H9 (cell line): Measurements from ENCODE around the gene SNX11. TPM values are rescaled to one million over a fixed set of nuclear protein-coding genes. Genes with fewer than 3 reads are reported as not detected.

ENCODE experiments used
- DNase-seq: peaks from one replicate; pipeline ENCODE4 v3.0.0-alpha.2; 2017
- H2AFZ ChIP-seq: one replicate; pipeline ENCODE4 v1.6.1; 2013; ENCODE audit warnings: mild to moderate bottlenecking, low read length, control low read depth, moderate library complexity
- H2AK5ac ChIP-seq: 2 replicates; pipeline ENCODE4 v1.6.1; 2013; ENCODE audit warnings: low read length, control low read depth, mixed read lengths; ENCODE audit not compliant: insufficient read length
- H2BK120ac ChIP-seq: one replicate; pipeline ENCODE4 v1.6.1; 2013; ENCODE audit warnings: low read depth, mild to moderate bottlenecking, low read length, control low read depth, inconsistent platforms; ENCODE audit not compliant: poor library complexity, severe bottlenecking
- H2BK12ac ChIP-seq: 2 replicates; pipeline ENCODE4 v1.6.1; 2013; ENCODE audit warnings: low read length, control low read depth, mixed read lengths, low read depth; ENCODE audit not compliant: insufficient read length
- H2BK15ac ChIP-seq: 2 replicates; pipeline ENCODE4 v1.6.1; 2013; ENCODE audit warnings: low read depth, low read length, control low read depth
- H2BK20ac ChIP-seq: one replicate; pipeline ENCODE4 v1.6.1; 2013; ENCODE audit warnings: low read depth, mild to moderate bottlenecking, low read length, control low read depth, inconsistent platforms; ENCODE audit not compliant: poor library complexity, severe bottlenecking
- H2BK5ac ChIP-seq: 2 replicates; pipeline ENCODE4 v1.6.1; 2013; ENCODE audit warnings: low read length, control low read depth, mixed read lengths; ENCODE audit not compliant: insufficient read length
- H3K14ac ChIP-seq: 2 replicates; pipeline ENCODE4 v1.6.1; 2013; ENCODE audit warnings: low read length, control low read depth; ENCODE audit not compliant: insufficient read depth
- H3K18ac ChIP-seq: 2 replicates; pipeline ENCODE4 v1.6.1; 2013; ENCODE audit warnings: low read depth, mild to moderate bottlenecking, mixed read lengths, low read length, control low read depth; ENCODE audit not compliant: insufficient read length
- H3K23ac ChIP-seq: 2 replicates; pipeline ENCODE4 v1.6.1; 2013; ENCODE audit warnings: low read length, control low read depth, mixed read lengths, low read depth; ENCODE audit not compliant: insufficient read length
- H3K23me2 ChIP-seq: 2 replicates; pipeline ENCODE4 v1.6.1; 2013; ENCODE audit warnings: low read depth, mild to moderate bottlenecking, mixed read lengths, low read length, control low read depth; ENCODE audit not compliant: insufficient read length, poor library complexity, severe bottlenecking
- H3K27ac ChIP-seq: 2 replicates; pipeline ENCODE4 v1.5.1; 2013; ENCODE audit warnings: low read length, control low read depth, mixed read lengths, low read depth; ENCODE audit not compliant: insufficient read length
- H3K27me3 ChIP-seq: 2 replicates; pipeline ENCODE4 v1.6.1; 2013; ENCODE audit warnings: low read length, control low read depth, inconsistent platforms; ENCODE audit not compliant: insufficient read depth
- H3K4ac ChIP-seq: 2 replicates; pipeline ENCODE4 v1.6.1; 2013; ENCODE audit warnings: low read depth, mild to moderate bottlenecking, control low read depth, inconsistent platforms, low read length, moderate library complexity
- H3K4me1 ChIP-seq: 2 replicates; pipeline ENCODE4 v1.6.1; 2013; ENCODE audit warnings: low read length, control low read depth, inconsistent platforms; ENCODE audit not compliant: insufficient read depth
- H3K4me2 ChIP-seq: 2 replicates; pipeline ENCODE4 v1.6.1; 2013; ENCODE audit warnings: low read length, control low read depth, mixed read lengths; ENCODE audit not compliant: insufficient read length, insufficient read depth
- H3K56ac ChIP-seq: 2 replicates; pipeline ENCODE4 v1.6.1; 2013; ENCODE audit warnings: low read depth, mild to moderate bottlenecking, mixed read lengths, low read length, control low read depth; ENCODE audit not compliant: insufficient read length
- H3K79me1 ChIP-seq: 2 replicates; pipeline ENCODE4 v1.6.1; 2013; ENCODE audit warnings: low read depth, mild to moderate bottlenecking, moderate library complexity, low read length, control low read depth, inconsistent platforms; ENCODE audit not compliant: insufficient read depth, poor library complexity, severe bottlenecking
- H3K79me2 ChIP-seq: 2 replicates; pipeline ENCODE4 v1.6.1; 2013; ENCODE audit warnings: low read length, control low read depth, inconsistent platforms; ENCODE audit not compliant: insufficient read depth
- H3K9ac ChIP-seq: 2 replicates; pipeline ENCODE4 v1.6.1; 2013; ENCODE audit warnings: low read length, control low read depth, mixed read lengths; ENCODE audit not compliant: insufficient read length; ENCODE audit errors: extremely low read depth
- H3K9me3 ChIP-seq: one replicate; pipeline ENCODE4 v1.6.1; 2013; ENCODE audit warnings: low read depth, low read length, inconsistent platforms; ENCODE audit not compliant: control insufficient read depth
- H3T11ph ChIP-seq: one replicate; pipeline ENCODE4 v1.6.1; 2013; ENCODE audit warnings: mild to moderate bottlenecking, low read length, control low read depth, inconsistent platforms
- H4K20me1 ChIP-seq: one replicate; pipeline ENCODE4 v1.6.1; 2013; ENCODE audit not compliant: control insufficient read depth, insufficient read length, insufficient read depth
- H4K5ac ChIP-seq: 2 replicates; pipeline ENCODE4 v1.6.1; 2013; ENCODE audit warnings: low read depth, mild to moderate bottlenecking, mixed read lengths, low read length, control low read depth; ENCODE audit not compliant: insufficient read length
- H4K8ac ChIP-seq: replicated peaks from 2 replicates; pipeline ENCODE4 v1.6.1; 2013; ENCODE audit warnings: low read length, control low read depth, mixed read lengths, low read depth; ENCODE audit not compliant: insufficient read length
- H4K91ac ChIP-seq: 2 replicates; pipeline ENCODE4 v1.6.1; 2013; ENCODE audit warnings: low read depth, mild to moderate bottlenecking, moderate library complexity, mixed read lengths, low read length, control low read depth; ENCODE audit not compliant: insufficient read length
- H3K27ac Mint-ChIP-seq, 3 experiments: 2 replicates in 2 of 3; 3 replicates in 1 of 3; pipeline ENCODE4 v1.8.0; 2020 to 2021; ENCODE audit warnings: mixed read lengths in 3 of 3, mild to moderate bottlenecking in 1 of 3, moderate library complexity in 1 of 3
- H3K27me3 Mint-ChIP-seq: 2 replicates; pipeline ENCODE4 v1.8.0; 2021; ENCODE audit warnings: low read depth, mild to moderate bottlenecking, moderate library complexity, mixed read lengths
- H3K36me3 Mint-ChIP-seq, 3 experiments: 2 replicates in 2 of 3; 3 replicates in 1 of 3; pipeline ENCODE4 v1.8.0; 2020 to 2021; ENCODE audit warnings: low read depth in 3 of 3, mixed read lengths in 3 of 3; ENCODE audit not compliant: insufficient read depth in 1 of 3
- H3K4me1 Mint-ChIP-seq, 2 experiments: 2 replicates each; pipeline ENCODE4 v1.8.0; 2020; ENCODE audit warnings: mixed read lengths in 2 of 2
- H3K4me3 Mint-ChIP-seq, 2 experiments: 2 replicates in 1 of 2; 3 replicates in 1 of 2; pipeline ENCODE4 v1.8.0; 2020 to 2021; ENCODE audit warnings: mild to moderate bottlenecking in 2 of 2, mixed read lengths in 2 of 2, moderate library complexity in 1 of 2
- H3K9me3 Mint-ChIP-seq, 2 experiments: 2 replicates in 1 of 2; 3 replicates in 1 of 2; pipeline ENCODE4 v1.8.0; 2020; ENCODE audit warnings: mild to moderate bottlenecking in 2 of 2, mixed read lengths in 2 of 2, moderate library complexity in 1 of 2
- CTCF ChIP-seq: fragments of 200-600 bp; sonication (generic); conservative IDR thresholded peaks from 3 replicates; pipeline ENCODE4 v1.8.0; 2021; ENCODE audit warnings: antibody characterized with exemption, mild to moderate bottlenecking
- WGBS: extraction: QIAGEN DNeasy Blood & Tissue Kit; methylation state at CpG from one replicate; pipeline ENCODE4 v1.1.7; 2013; ENCODE audit warnings: missing lambda C conversion rate, low lambda C conversion rate, mixed read lengths; ENCODE audit not compliant: insufficient read length; ENCODE audit errors: extremely low coverage; 5-methylcytosine and 5-hydroxymethylcytosine counted together
- total RNA-seq: library from RNA; stranded (reverse); gene quantifications from 2 replicates; pipeline ENCODE4 v1.2.1, GENCODE V29; 2021

Gene SNX11
- total RNA-seq, 1 experiment from 2014 or later = 20.0 TPM

DNA sequence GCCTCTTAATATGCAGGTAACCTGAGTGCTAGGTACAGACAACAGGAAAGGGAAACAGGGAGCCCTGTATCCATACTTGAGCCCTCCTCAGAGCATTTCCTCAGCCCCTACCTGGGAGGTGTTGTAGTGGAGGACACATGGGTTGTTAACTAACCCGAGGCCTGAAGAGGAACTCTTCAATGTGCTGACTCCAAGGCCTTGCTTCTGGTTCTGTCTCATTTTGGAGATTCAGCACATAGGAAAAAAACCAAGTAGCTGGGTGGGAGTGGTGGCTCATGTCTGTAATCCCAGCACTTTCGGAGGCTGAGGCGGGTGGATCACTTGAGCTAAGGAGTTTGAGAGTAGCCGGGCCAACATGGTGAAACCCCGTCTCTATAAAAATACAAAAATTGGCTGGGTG, 24.8 kb downstream of the SNX11 start:
- Mint-ChIP-seq H3K9me3 (no peaks in the 10 kb centered on the region; a peak in 1 of 5 replicates), H3K36me3 (no peaks in the 10 kb centered on the region), H3K27me3 (peaks cover 2% of the 10 kb centered on the region), H3K4me3 (no peak overlapping the region), H3K4me1 (peaks cover 9 to 16% of the 10 kb centered on the region in 2 experiments), H3K27ac (no peak overlapping the region)
- H4K5ac ChIP-seq = no peak overlapping the region
- no peak overlapping the region for H2AK5ac ChIP-seq
- H3K27me3 ChIP-seq = no peaks in the 10 kb centered on the region
- H2BK120ac ChIP-seq = no peak overlapping the region
- H3K4me1 ChIP-seq = no peaks in the 10 kb centered on the region
- no peak overlapping the region for H3K23ac ChIP-seq
- H3K4ac ChIP-seq = no peak overlapping the region
- H2BK20ac ChIP-seq = no peak overlapping the region
- H4K91ac ChIP-seq = no peak overlapping the region
- H2AFZ ChIP-seq = no peak overlapping the region
- H3K79me1 ChIP-seq = no peaks in the 10 kb centered on the region
- no peaks in the 10 kb centered on the region for H3K79me2 ChIP-seq
- H3K9ac ChIP-seq = no peak overlapping the region
- WGBS = no CpG with 5 or more reads among the region's 5 CpGs
- H4K8ac ChIP-seq = no peak overlapping the region
- no peak overlapping the region for H2BK5ac ChIP-seq
- H3K14ac ChIP-seq = no peak overlapping the region
- no peaks in the 10 kb centered on the region for H4K20me1 ChIP-seq
- H3K4me2 ChIP-seq = no peak overlapping the region
- DNase-seq = no peak
- H3K56ac ChIP-seq = no peak overlapping the region
- no peak overlapping the region for H3T11ph ChIP-seq
- no peaks in the 10 kb centered on the region for H3K9me3 ChIP-seq
- no peak overlapping the region for H3K18ac ChIP-seq
- H3K23me2 ChIP-seq = no peaks in the 10 kb centered on the region
- H3K27ac ChIP-seq = no peak overlapping the region
- no peak for TF ChIP-seq CTCF
- no peak overlapping the region for H2BK12ac ChIP-seq
- no peak overlapping the region for H2BK15ac ChIP-seq
